H1 (cell line): ENCODE results near the gene ZC3H18. TPM values are rescaled to one million over a fixed set of nuclear protein-coding genes. Genes with fewer than 3 reads are reported as not detected.

Experiments
- CTCF ChIA-PET: fragments of 300-600 bp; sonication (Branson Sonifier 250); formaldehyde crosslinking; loops from one replicate; lab custom pipeline; 2021; ENCODE audit not compliant: partially characterized antibody; lab: Charles Lee
- POLR2A ChIA-PET: fragments of 300-600 bp; sonication (Branson Sonifier 250); formaldehyde crosslinking; loops from one replicate; lab custom pipeline; 2021; ENCODE audit warnings: inconsistent platforms; ENCODE audit not compliant: partially characterized antibody; lab: Charles Lee
- DNase-seq, 2 experiments: peaks; one replicate each; pipeline versions ENCODE4 v3.0.0 to v3.0.0-alpha.2; 2010 to 2022; ENCODE audit warnings: low spot score in 2 of 2, low read depth in 1 of 2, mixed read lengths in 1 of 2
- FAIRE-seq: peaks from 2 replicates; lab custom pipeline; 2011; peaks lifted over from hg19 to GRCh38; lab: Jason Lieb, UNC
- H2AFZ ChIP-seq: 2 replicates; pipeline ENCODE4 v1.8.1; 2012; ENCODE audit warnings: low read length, inconsistent platforms
- H2AK5ac ChIP-seq: 2 replicates; pipeline ENCODE4 v1.6.1; 2013; ENCODE audit warnings: low read depth, low read length
- H2BK120ac ChIP-seq: replicated peaks from 2 replicates; pipeline ENCODE3; 2013; ENCODE audit warnings: low read depth, low read length, inconsistent platforms
- H2BK12ac ChIP-seq: 2 replicates; pipeline ENCODE4 v1.6.1; 2013; ENCODE audit warnings: low read depth, low read length
- H2BK15ac ChIP-seq: 2 replicates; pipeline ENCODE4 v1.6.1; 2013; ENCODE audit warnings: low read length
- H2BK20ac ChIP-seq: 2 replicates; pipeline ENCODE4 v1.6.1; 2013; ENCODE audit warnings: low read length
- H2BK5ac ChIP-seq: 2 replicates; pipeline ENCODE4 v1.6.1; 2013; ENCODE audit warnings: low read depth, low read length
- H3K14ac ChIP-seq: 2 replicates; pipeline ENCODE4 v1.6.1; 2013; ENCODE audit warnings: inconsistent platforms; ENCODE audit not compliant: insufficient read length
- H3K18ac ChIP-seq: 2 replicates; pipeline ENCODE4 v1.6.1; 2013; ENCODE audit warnings: low read length; ENCODE audit errors: extremely low read depth
- H3K23ac ChIP-seq: 2 replicates; pipeline ENCODE4 v1.6.1; 2013; ENCODE audit warnings: inconsistent platforms; ENCODE audit not compliant: insufficient read length
- H3K23me2 ChIP-seq: 2 replicates; pipeline ENCODE4 v1.6.1; 2013; ENCODE audit warnings: low read depth, low read length
- H3K27ac ChIP-seq: 2 replicates; pipeline ENCODE4 v1.6.1; 2011; ENCODE audit warnings: low read depth, low read length, inconsistent platforms
- H3K27me3 ChIP-seq, 4 experiments: replicated peaks in 1 of 4; 1 replicate in 1 of 4; 2 replicates in 3 of 4; pipeline versions ENCODE4 v1.6.1 to v1.8.1; 2011 to 2013; ENCODE audit warnings: low read length in 3 of 4, mild to moderate bottlenecking in 3 of 4, inconsistent platforms in 2 of 4, mixed read lengths in 2 of 4, moderate library complexity in 1 of 4; ENCODE audit not compliant: control insufficient read depth in 3 of 4, insufficient read depth in 3 of 4; ENCODE audit errors: extremely low read depth in 1 of 4
- H3K36me3 ChIP-seq, 4 experiments: 2 replicates each; pipeline versions ENCODE4 v1.6.1 to v1.8.1; 2011 to 2013; ENCODE audit warnings: mild to moderate bottlenecking in 4 of 4, low read length in 3 of 4, moderate library complexity in 2 of 4, control low read depth in 1 of 4, inconsistent platforms in 1 of 4; ENCODE audit not compliant: insufficient read depth in 4 of 4, control insufficient read depth in 2 of 4
- H3K4ac ChIP-seq: replicated peaks from 2 replicates; pipeline ENCODE3; 2013; ENCODE audit warnings: low read length, low read depth, mixed read lengths, inconsistent platforms; ENCODE audit not compliant: insufficient read length
- H3K4me1 ChIP-seq, 4 experiments: replicated peaks in 1 of 4; 1 replicate in 1 of 4; 2 replicates in 3 of 4; pipeline versions ENCODE4 v1.6.1 to v1.8.1; 2011 to 2013; ENCODE audit warnings: low read length in 3 of 4, inconsistent platforms in 2 of 4, mixed read lengths in 1 of 4; ENCODE audit not compliant: insufficient read depth in 4 of 4, control insufficient read depth in 3 of 4
- H3K4me2 ChIP-seq, 2 experiments: 2 replicates each; pipeline versions ENCODE4 v1.6.1 to v1.8.1; 2011 to 2013; ENCODE audit warnings: low read depth in 2 of 2, low read length in 2 of 2, control low read depth in 1 of 2, inconsistent platforms in 1 of 2, mild to moderate bottlenecking in 1 of 2; ENCODE audit not compliant: insufficient read depth in 1 of 2
- H3K4me3 ChIP-seq, 4 experiments: fragments of 200-600, 300-600 bp in 1 of 4; sonication (generic), shearing (Covaris generic), sonication (Bioruptor Twin) in 1 of 4; 2 replicates each; pipeline versions ENCODE4 v1.5.1 to v1.8.1; 2011 to 2016; ENCODE audit warnings: low read length in 4 of 4, low read depth in 3 of 4, control low read depth in 2 of 4, inconsistent platforms in 2 of 4, mild to moderate bottlenecking in 2 of 4, mixed read lengths in 1 of 4, moderate library complexity in 1 of 4; ENCODE audit not compliant: insufficient read depth in 2 of 4; ENCODE audit errors: extremely low read depth in 1 of 4
- H3K56ac ChIP-seq: replicated peaks from 2 replicates; pipeline ENCODE3; 2013; ENCODE audit warnings: low read depth, mild to moderate bottlenecking, mixed read lengths, low read length, inconsistent platforms; ENCODE audit not compliant: insufficient read length
- H3K79me1 ChIP-seq: 2 replicates; pipeline ENCODE4 v1.6.1; 2013; ENCODE audit warnings: low read depth, low read length, control low read depth
- H3K79me2 ChIP-seq, 2 experiments: 2 replicates each; pipeline versions ENCODE4 v1.6.1 to v1.8.1; 2012 to 2013; ENCODE audit warnings: low read length in 2 of 2, mild to moderate bottlenecking in 2 of 2, inconsistent platforms in 1 of 2; ENCODE audit not compliant: insufficient read depth in 2 of 2, control insufficient read depth in 1 of 2
- H3K9ac ChIP-seq, 4 experiments: replicated peaks in 1 of 4; 1 replicate in 1 of 4; 2 replicates in 3 of 4; pipeline versions ENCODE4 v1.6.1 to v1.8.1; 2011 to 2013; ENCODE audit warnings: low read depth in 3 of 4, low read length in 3 of 4, control low read depth in 2 of 4, mild to moderate bottlenecking in 2 of 4, moderate library complexity in 2 of 4, inconsistent platforms in 1 of 4; ENCODE audit errors: extremely low read depth in 1 of 4
- H3K9me3 ChIP-seq, 2 experiments: 2 replicates each; pipeline versions ENCODE4 v1.6.1 to v1.8.1; 2012 to 2013; ENCODE audit warnings: mild to moderate bottlenecking in 2 of 2, moderate library complexity in 2 of 2, control low read depth in 1 of 2, inconsistent platforms in 1 of 2, low read depth in 1 of 2, low read length in 1 of 2, mixed read lengths in 1 of 2; ENCODE audit not compliant: insufficient read depth in 2 of 2
- H4K20me1 ChIP-seq, 2 experiments: replicated peaks in 1 of 2; 2 replicates each; pipeline versions ENCODE3 to v1.8.1; 2011 to 2013; ENCODE audit warnings: inconsistent platforms in 2 of 2, low read length in 2 of 2, mild to moderate bottlenecking in 1 of 2; ENCODE audit not compliant: insufficient read depth in 2 of 2, control insufficient read depth in 1 of 2
- H4K5ac ChIP-seq: 2 replicates; pipeline ENCODE4 v1.6.1; 2013; ENCODE audit warnings: low read length, low read depth, mixed read lengths, inconsistent platforms; ENCODE audit not compliant: insufficient read length
- H4K8ac ChIP-seq: 2 replicates; pipeline ENCODE4 v1.8.0; 2013; ENCODE audit warnings: mild to moderate bottlenecking, moderate library complexity, low read length, inconsistent platforms; ENCODE audit not compliant: insufficient read depth; ENCODE audit errors: extremely low read depth
- H4K91ac ChIP-seq: replicated peaks from 2 replicates; pipeline ENCODE3; 2013; ENCODE audit warnings: low read length, mixed read lengths, inconsistent platforms; ENCODE audit not compliant: insufficient read length
- ASH2L ChIP-seq: fragments of 200-600, 300-600 bp; sonication (generic); IDR thresholded peaks from one replicate; pipeline ENCODE4 v1.7.1; 2017; ENCODE audit warnings: low read length
- BCL11A ChIP-seq, 2 experiments: IDR thresholded peaks; one replicate each; pipeline ENCODE4 v1.6.1; 2011; ENCODE audit warnings: low read depth in 2 of 2, low read length in 2 of 2, mild to moderate bottlenecking in 2 of 2
- CHD2 ChIP-seq: IDR thresholded peaks from 2 replicates; pipeline ENCODE4 v1.6.1; 2012; ENCODE audit warnings: low read length, improper control_type of control experiment
- CTCF ChIP-seq, 3 experiments: IDR thresholded peaks; 1 replicate in 2 of 3; 2 replicates in 1 of 3; pipeline versions ENCODE4 v1.5.1 to v1.6.1; 2011; ENCODE audit warnings: low read length in 3 of 3, mild to moderate bottlenecking in 3 of 3, inconsistent platforms in 2 of 3, low read depth in 1 of 3, moderate library complexity in 1 of 3; ENCODE audit not compliant: insufficient read depth in 1 of 3; ENCODE audit errors: control extremely low read depth in 1 of 3
- JUN ChIP-seq: IDR thresholded peaks from 2 replicates; pipeline ENCODE4 v1.6.1; 2011; ENCODE audit warnings: low read depth, mild to moderate bottlenecking, improper control_type of control experiment, low read length
- MAFK ChIP-seq: IDR thresholded peaks from 2 replicates; pipeline ENCODE4 v1.6.1; 2012; ENCODE audit warnings: low read depth, mild to moderate bottlenecking, improper control_type of control experiment, low read length
- POLR2AphosphoS5 ChIP-seq: IDR thresholded peaks from 2 replicates; pipeline ENCODE4 v1.6.1; 2011; ENCODE audit warnings: low read depth, low read length
- RAD21 ChIP-seq, 2 experiments: IDR thresholded peaks in 1 of 2; conservative IDR thresholded peaks in 1 of 2; 2 replicates each; pipeline ENCODE4 v1.6.1; 2011; ENCODE audit warnings: low read depth in 2 of 2, low read length in 2 of 2, improper control_type of control experiment in 1 of 2, inconsistent platforms in 1 of 2, mild to moderate bottlenecking in 1 of 2, moderate library complexity in 1 of 2
- SRF ChIP-seq: IDR thresholded peaks from 2 replicates; pipeline ENCODE4 v1.6.1; 2011; ENCODE audit warnings: mild to moderate bottlenecking, low read depth, low read length, moderate library complexity
- SUZ12 ChIP-seq: fragments of 200-600 bp; sonication (generic); IDR thresholded peaks from 2 replicates; pipeline ENCODE4 v1.6.1; 2012; ENCODE audit warnings: mild to moderate bottlenecking, inconsistent platforms, low read length, moderate library complexity, mixed read lengths
- TCF12 ChIP-seq: IDR thresholded peaks from 2 replicates; pipeline ENCODE4 v1.6.1; 2011; ENCODE audit warnings: low read depth, mild to moderate bottlenecking, low read length
- YY1 ChIP-seq: IDR thresholded peaks from 2 replicates; pipeline ENCODE4 v1.6.1; 2011; ENCODE audit warnings: low read depth, mild to moderate bottlenecking, low read length
- WGBS, 2 experiments: shearing (Covaris generic) in 1 of 2; methylation state at CpG; one replicate each; pipeline versions ENCODE4 v1.1.6 to v1.1.7; 2013 to 2015; ENCODE audit warnings: low lambda C conversion rate in 2 of 2, mixed read lengths in 2 of 2, inconsistent platforms in 1 of 2, low coverage in 1 of 2, missing lambda C conversion rate in 1 of 2; ENCODE audit not compliant: insufficient replicate concordance in 2 of 2, insufficient coverage in 1 of 2, insufficient read length in 1 of 2; ENCODE audit errors: extremely low coverage in 1 of 2, missing lambda C conversion rate in 1 of 2; 5-methylcytosine and 5-hydroxymethylcytosine counted together
- polyA plus RNA-seq, 7 experiments: library from polyadenylated mRNA; depleted of rRNA in 3 of 7; stranded (reverse) in 5 of 7; unstranded in 2 of 7; fragments of >200 nt in 5 of 7; fragments of 200-250 nt in 2 of 7; gene quantifications; 1 replicate in 5 of 7; 2 replicates in 1 of 7; 4 replicates in 1 of 7; pipeline versions ENCODE4 v1.2.1 to v1.2.3, GENCODE V29; 2011 to 2013; ENCODE audit warnings: missing spikeins in 2 of 7, mixed read lengths in 2 of 7
- total RNA-seq: library from RNA; stranded (reverse); fragmentation: NEBNext Ultra II Directional; extraction: Animal tissue kit (Norgen Biotek cat#: 25700); gene quantifications from 2 replicates; pipeline ENCODE4 v1.2.1, GENCODE V29; 2021

Gene ZC3H18
- total and polyA plus RNA-seq, 2 of the 8 experiments (the other 6 are each of a cell fraction or from before 2014, with no cell fraction given): 12.1 to 73.2 TPM

- no peak overlapping the region for H2AK5ac ChIP-seq
Observed at GRCh38 chr16:88665148-88665547, 94.9 kb downstream of the ZC3H18 start.

More at GRCh38 chr16:88665148-88665547, 94.9 kb downstream of the ZC3H18 start:
- peaks cover 0 to 3% (median 0%) of the 10 kb centered on the region in 4 experiments; a peak in 2 of 7 replicates for H3K4me1 ChIP-seq
- H3K27ac ChIP-seq: no peak overlapping the region
- peaks cover 7% of the 10 kb centered on the region; the same call in 1 of the 2 replicates for H3K23me2 ChIP-seq
- no peaks in the 10 kb centered on the region for H3K9me3 ChIP-seq
- H3K4me3 ChIP-seq: no peak overlapping the region
- no peak overlapping the region for H3K4me2 ChIP-seq
- no peak overlapping the region for H4K8ac ChIP-seq
- ChIA-PET CTCF (interaction anchor here (0.9 to 2.8 kb wide), 7 partner anchors 9 to 111 kb away, joined by 3 to 9 read pairs (median 3); no protein-coding TSS in a partner anchor), POLR2A (interaction anchor here (1.0 to 3.1 kb wide), 3 partner anchors 10 to 26 kb away, joined by 3 to 19 read pairs (median 5); partner anchors contain the start of gene CYBA)
- no peak overlapping the region for H2BK5ac ChIP-seq
- no peak overlapping the region for H2AFZ ChIP-seq
- TF ChIP-seq JUN: no peak
- no peak for TF ChIP-seq CTCF (IDR thresholded peaks at IDR 0.05; ENCODE audit: control extremely low read depth in 1 of 3, insufficient read depth in 1 of 3, low read depth in 1 of 3, low read length in 3 of 3)
- no peak for TF ChIP-seq MAFK
- TF ChIP-seq SRF: no peak
- no peak for TF ChIP-seq CHD2
- TF ChIP-seq BCL11A (IDR thresholded peaks at IDR 0.05; ENCODE audit: low read depth in 2 of 2, low read length in 2 of 2): no peak
- TF ChIP-seq RAD21 (IDR thresholded peaks at IDR 0.05 in 1 of 2, conservative IDR thresholded peaks at IDR 0.05 in 1 of 2; ENCODE audit: low read depth in 2 of 2, low read length in 2 of 2): no peak
- TF ChIP-seq ASH2L: no peak
- TF ChIP-seq TCF12: no peak
- TF ChIP-seq SUZ12: no peak
- TF ChIP-seq YY1: no peak
- TF ChIP-seq POLR2AphosphoS5: no peak
- no peaks in the 10 kb centered on the region for H3K27me3 ChIP-seq
- H4K20me1 ChIP-seq: peaks cover 0 to 1% of the 10 kb centered on the region in 2 experiments
- H4K91ac ChIP-seq: no peak overlapping the region
- no peaks in the 10 kb centered on the region for H3K36me3 ChIP-seq
- H4K5ac ChIP-seq: no peak overlapping the region
- no peak overlapping the region for H3K4ac ChIP-seq
- peaks cover 0 to 27% of the 10 kb centered on the region in 2 experiments; a peak in 3 of 4 replicates for H3K79me2 ChIP-seq
- H2BK15ac ChIP-seq: no peak overlapping the region
- H2BK120ac ChIP-seq: no peak overlapping the region
- no peak overlapping the region for H3K9ac ChIP-seq
- no peak overlapping the region for H2BK20ac ChIP-seq
- no peak overlapping the region for H3K14ac ChIP-seq
- no peak overlapping the region for H3K23ac ChIP-seq
- DNase-seq: no peak
- WGBS, 2 experiments: 91% methylated on average over 4 of the region's 4 CpGs; no CpG with 5 or more reads in 1 of the 2 experiments
- H3K18ac ChIP-seq: no peak overlapping the region
- no peak for FAIRE-seq
- H3K56ac ChIP-seq: no peak overlapping the region
- no peak overlapping the region for H2BK12ac ChIP-seq
- H3K79me1 ChIP-seq: no peaks in the 10 kb centered on the region; the same call in 1 of the 2 replicates
